ENCODE results near the gene PARVB. TPM values are rescaled to one million over a fixed set of nuclear protein-coding genes. Genes with fewer than 3 reads are reported as not detected.

PARVB gene
- total and polyA plus RNA-seq, 2 of the 8 experiments (the other 6 are each of a cell fraction or from before 2014, with no cell fraction given): 14.5 to 18.6 TPM

DNA sequence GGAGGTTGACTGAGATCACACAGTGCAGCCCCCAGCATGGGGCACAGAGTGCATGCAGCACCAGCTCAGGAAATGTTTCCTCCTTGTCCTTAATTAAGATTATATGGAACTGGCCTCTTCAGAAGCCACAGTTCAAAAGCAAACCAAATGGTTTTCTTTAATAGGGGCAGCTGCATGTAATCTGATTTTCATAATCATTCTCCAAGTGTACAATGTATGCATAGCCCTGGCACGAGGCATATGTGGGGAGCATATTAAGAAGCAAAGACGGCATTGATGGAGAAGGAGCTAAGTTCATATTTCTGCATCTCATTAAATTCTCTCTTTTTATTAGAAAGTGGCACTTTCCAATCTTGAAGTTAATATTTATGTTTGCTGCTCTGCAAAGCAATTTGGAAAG lies 9.9 kb upstream of the PARVB start:
- WGBS, 2 experiments (ENCODE audit: extremely low coverage in 1 of 2, insufficient coverage in 1 of 2, insufficient read length in 1 of 2, insufficient replicate concordance in 2 of 2, low coverage in 1 of 2, low lambda C conversion rate in 2 of 2, missing lambda C conversion rate in 1 of 2): 83% methylated on average over 2 of the region's 2 CpGs; no CpG with 5 or more reads in 1 of the 2 experiments
- CTCF ChIA-PET (ENCODE audit: partially characterized antibody): interaction anchor here (0.6 to 2.4 kb wide), 6 partner anchors 10 to 580 kb away, joined by 3 to 9 read pairs (median 3); no protein-coding TSS in a partner anchor

More for the DNA sequence above, 9.9 kb upstream of the PARVB start:
- Histone ChIP-seq H2BK5ac (ENCODE audit: low read depth, low read length) (no peak overlapping the region), H3K27me3 (replicated peaks in 1 of 4; ENCODE audit: control insufficient read depth in 3 of 4, extremely low read depth in 1 of 4, insufficient read depth in 3 of 4, low read length in 3 of 4) (no peaks in the 10 kb centered on the region), H3K79me2 (ENCODE audit: control insufficient read depth in 1 of 2, insufficient read depth in 2 of 2, low read length in 2 of 2) (no peaks in the 10 kb centered on the region), H3K4me2 (ENCODE audit: insufficient read depth in 1 of 2, low read depth in 2 of 2, low read length in 2 of 2) (no peak overlapping the region), H2AK5ac (ENCODE audit: low read depth, low read length) (no peak overlapping the region), H3K23me2 (ENCODE audit: low read depth, low read length) (no peaks in the 10 kb centered on the region), H3K14ac (ENCODE audit: insufficient read length) (no peak overlapping the region), H3K79me1 (ENCODE audit: low read depth, low read length) (no peaks in the 10 kb centered on the region), H3K4ac (replicated peaks; ENCODE audit: insufficient read length, low read depth, low read length) (no peak overlapping the region), H4K5ac (ENCODE audit: insufficient read length, low read depth, low read length) (no peak overlapping the region), H3K18ac (ENCODE audit: extremely low read depth, low read length) (no peak overlapping the region), H2BK15ac (ENCODE audit: low read length) (no peak overlapping the region), H2BK12ac (ENCODE audit: low read depth, low read length) (no peak overlapping the region), H3K4me3 (ENCODE audit: extremely low read depth in 1 of 4, insufficient read depth in 2 of 4, low read depth in 3 of 4, low read length in 4 of 4) (no peak overlapping the region), H4K20me1 (replicated peaks in 1 of 2; ENCODE audit: control insufficient read depth in 1 of 2, insufficient read depth in 2 of 2, low read length in 2 of 2) (peaks cover 0 to 1% of the 10 kb centered on the region in 2 experiments), H3K9me3 (ENCODE audit: insufficient read depth in 2 of 2, low read depth in 1 of 2, low read length in 1 of 2) (no peaks in the 10 kb centered on the region), H3K56ac (replicated peaks; ENCODE audit: insufficient read length, low read depth, low read length) (no peak overlapping the region), H4K91ac (replicated peaks; ENCODE audit: insufficient read length, low read length) (no peak overlapping the region), H3K23ac (ENCODE audit: insufficient read length) (no peak overlapping the region), H2BK20ac (ENCODE audit: low read length) (no peak overlapping the region), H2BK120ac (replicated peaks; ENCODE audit: low read depth, low read length) (no peak overlapping the region), H3K4me1 (replicated peaks in 1 of 4; ENCODE audit: control insufficient read depth in 3 of 4, insufficient read depth in 4 of 4, low read length in 3 of 4) (no peaks in the 10 kb centered on the region), H3K36me3 (ENCODE audit: control insufficient read depth in 2 of 4, insufficient read depth in 4 of 4, low read length in 3 of 4) (no peaks in the 10 kb centered on the region), H3K27ac (ENCODE audit: low read depth, low read length) (no peak overlapping the region), H2AFZ (ENCODE audit: low read length) (no peak overlapping the region), H4K8ac (ENCODE audit: extremely low read depth, insufficient read depth, low read length) (no peak overlapping the region), H3K9ac (replicated peaks in 1 of 4; ENCODE audit: extremely low read depth in 1 of 4, low read depth in 3 of 4, low read length in 3 of 4) (no peak overlapping the region)
- FAIRE-seq (no peak), DNase-seq (ENCODE audit: low read depth in 1 of 2, low spot score in 2 of 2) (no peak)
- no peak for TF ChIP-seq CHD2 (IDR thresholded peaks at IDR 0.05; ENCODE audit: low read length)
- no peak for TF ChIP-seq ASH2L (IDR thresholded peaks at IDR 0.05; ENCODE audit: low read length)
- no peak for TF ChIP-seq JUND (IDR thresholded peaks at IDR 0.05; ENCODE audit: low read length)
- TF ChIP-seq TAF7 (optimal IDR thresholded peaks at IDR 0.05; ENCODE audit: borderline replicate concordance, low read depth, low read length): no peak
- no peak for TF ChIP-seq CHD1 (IDR thresholded peaks at IDR 0.05; ENCODE audit: low read depth, low read length)
- TF ChIP-seq BRCA1 (IDR thresholded peaks at IDR 0.05; ENCODE audit: low read depth, low read length): no peak
- no peak for TF ChIP-seq BCL11A (IDR thresholded peaks at IDR 0.05; ENCODE audit: low read depth in 2 of 2, low read length in 2 of 2)
- POLR2A ChIA-PET (ENCODE audit: partially characterized antibody): interaction anchor here (0.7 to 1.0 kb wide), 2 partner anchors 10 to 14 kb away, joined by 3 to 4 read pairs; partner anchors contain the start of gene PARVB
